GM12878 (cell line): Measurements from ENCODE around the gene TUBB4B. TPM values are rescaled to one million over a fixed set of nuclear protein-coding genes. Genes with fewer than 3 reads are reported as not detected.

Experiments used
- ATAC-seq: fragments of 200-7000 bp; cut with Tn5 transposase; 3 replicates; pipeline ENCODE4 v1.9.1; 2020; ENCODE audit warnings: mild to moderate bottlenecking, moderate library complexity
- BruUV-seq: library from RNA; stranded (reverse); fragments of 400-500 nt; replicated peaks from 2 replicates; lab custom pipeline; 2021; lab: Mats Ljungman, UMichigan
- CTCF ChIA-PET: fragments of 300-600 bp; sonication (Branson Sonifier 250); formaldehyde crosslinking; extraction: SDS; loops from one replicate; lab custom pipeline; 2021; ENCODE audit warnings: inconsistent platforms; lab: Yijun Ruan, JAX
- POLR2A ChIA-PET: fragments of 350-600 bp; formaldehyde crosslinking; extraction: SDS; loops from one replicate; lab custom pipeline; 2021; ENCODE audit warnings: inconsistent platforms; lab: Charles Lee
- RAD21 ChIA-PET: fragments of 300-600 bp; sonication (Branson Sonifier 250); formaldehyde crosslinking; loops from one replicate; lab custom pipeline; 2023; ENCODE audit warnings: antibody characterized with exemption; ENCODE audit not compliant: unreplicated experiment; lab: Charles Lee
- SMC1A ChIA-PET: fragments of 300-600 bp; sonication (Branson Sonifier 250); formaldehyde crosslinking; loops from one replicate; lab custom pipeline; 2023; ENCODE audit not compliant: unreplicated experiment, uncharacterized antibody; lab: Charles Lee
- DNase-seq: peaks from one replicate; pipeline ENCODE4 v3.0.0-alpha.2; 2011; ENCODE audit warnings: low read depth, low spot score
- FAIRE-seq: peaks from 3 replicates; lab custom pipeline; 2011; peaks lifted over from hg19 to GRCh38; lab: Jason Lieb, UNC
- H2AFZ ChIP-seq: 2 replicates; pipeline ENCODE4 v1.6.0; 2011; ENCODE audit warnings: low read depth, low read length, control low read depth; ENCODE audit not compliant: control insufficient read depth
- H3K27ac ChIP-seq: 2 replicates; pipeline ENCODE4 v1.5.1; 2011; ENCODE audit warnings: control low read depth; ENCODE audit not compliant: control insufficient read depth, insufficient read depth
- H3K27me3 ChIP-seq, 2 experiments: replicated peaks in 1 of 2; 2 replicates each; pipeline versions ENCODE4 v1.6.0 to v1.6.1; 2011; ENCODE audit warnings: low read length in 1 of 2; ENCODE audit not compliant: control insufficient read depth in 2 of 2, insufficient read depth in 2 of 2
- H3K36me3 ChIP-seq, 2 experiments: 2 replicates each; pipeline ENCODE4 v1.5.1; 2011; ENCODE audit warnings: low read length in 1 of 2; ENCODE audit not compliant: control insufficient read depth in 2 of 2, insufficient read depth in 2 of 2
- H3K4me1 ChIP-seq: 2 replicates; pipeline ENCODE4 v1.6.1; 2011; ENCODE audit warnings: mild to moderate bottlenecking, low read length, moderate library complexity, mixed read lengths; ENCODE audit not compliant: control insufficient read depth, insufficient read depth
- H3K4me2 ChIP-seq: 2 replicates; pipeline ENCODE4 v1.6.0; 2011; ENCODE audit warnings: control low read depth; ENCODE audit not compliant: control insufficient read depth, insufficient read depth
- H3K4me3 ChIP-seq: fragments of 200-600 bp; sonication (generic); 2 replicates; pipeline ENCODE4 v1.5.1; 2016
- H3K79me2 ChIP-seq: 2 replicates; pipeline ENCODE4 v1.6.0; 2011; ENCODE audit warnings: low read length; ENCODE audit not compliant: control insufficient read depth, insufficient read depth
- H3K9ac ChIP-seq: 2 replicates; pipeline ENCODE4 v1.8.0; 2011; ENCODE audit warnings: low read length, control low read depth, mixed read lengths; ENCODE audit not compliant: control insufficient read depth, insufficient read depth
- H3K9me3 ChIP-seq: replicated peaks from 3 replicates; pipeline ENCODE4 v1.5.1; 2011; ENCODE audit warnings: mild to moderate bottlenecking, low read length; ENCODE audit not compliant: control insufficient read depth, insufficient read depth
- H4K20me1 ChIP-seq: 2 replicates; pipeline ENCODE4 v1.6.0; 2011; ENCODE audit not compliant: control insufficient read depth, insufficient read depth
- HDAC6 ChIP-seq: fragments of 200-600 bp; sonication (generic); IDR thresholded peaks from one replicate; pipeline ENCODE4 v1.8.0; 2017; ENCODE audit warnings: antibody characterized with exemption; ENCODE audit not compliant: unreplicated experiment
- PAX5 ChIP-seq: IDR thresholded peaks from 2 replicates; pipeline ENCODE4 v1.6.1; 2011; ENCODE audit warnings: low read depth, low read length, borderline replicate concordance
- RAD51 ChIP-seq: fragments of 450-650 bp; IDR thresholded peaks from 2 replicates; pipeline ENCODE4 v1.6.1; 2016; ENCODE audit warnings: moderate library complexity, mild to moderate bottlenecking, inconsistent platforms
- WGBS: methylation state at CpG from one replicate; pipeline ENCODE4 v1.1.6; 2016; ENCODE audit warnings: low lambda C conversion rate; ENCODE audit not compliant: insufficient replicate concordance, insufficient coverage; ENCODE audit errors: missing lambda C conversion rate; 5-methylcytosine and 5-hydroxymethylcytosine counted together
- in situ Hi-C: fragments of 300-500 bp; cut with MboI; formaldehyde crosslinking; loops from 9 replicates; pipeline ENCODE4 v1.14.3; 2018; ENCODE audit warnings: mixed read lengths
- intact Hi-C: fragments of 100-400 bp; cut with micrococcal nuclease; formaldehyde crosslinking; loops from one replicate; pipeline ENCODE4 v1.14.2; 2022; ENCODE audit not compliant: unreplicated experiment
- polyA plus RNA-seq, 11 experiments: library from polyadenylated mRNA; depleted of rRNA in 4 of 11; unstranded in 6 of 11; stranded (reverse) in 5 of 11; fragments of >200 nt; fragmentation: Nextera tagmentation in 4 of 11; fragmentation: Illumina TruSeq in 1 of 11; extraction: Ambion mirVana in 4 of 11; extraction: Trizol in 1 of 11; gene quantifications; 1 replicate in 1 of 11; 2 replicates in 10 of 11; pipeline versions ENCODE4 v1.2.1 to v1.2.3, GENCODE V29; 2011 to 2016; ENCODE audit warnings: inconsistent platforms in 2 of 11, missing spikeins in 2 of 11, low read depth in 1 of 11
- total RNA-seq, 4 experiments: library from RNA; depleted of rRNA in 3 of 4; stranded (reverse); fragments of >200 nt in 3 of 4; fragmentation: Illumina TruSeq in 1 of 4; extraction: Trizol in 1 of 4; gene quantifications; 2 replicates each; pipeline versions ENCODE4 v1.2.1 to v1.2.3, GENCODE V29; 2013 to 2021
- TF ChIP-seq, protein P1 (sequence below): fragments of 450-650 bp; IDR thresholded peaks from 2 replicates; pipeline ENCODE4 v1.6.1; 2016; ENCODE audit warnings: mild to moderate bottlenecking, moderate library complexity, borderline replicate concordance
- TF ChIP-seq, protein P2 (sequence below): fragments of 450-650 bp; IDR thresholded peaks from 2 replicates; pipeline ENCODE4 v1.6.1; 2017; ENCODE audit warnings: mild to moderate bottlenecking, low read depth, inconsistent platforms; ENCODE audit not compliant: poor library complexity, severe bottlenecking
- TF ChIP-seq, protein P3 (sequence below): IDR thresholded peaks from 2 replicates; pipeline ENCODE4 v1.6.1; 2011; ENCODE audit warnings: borderline replicate concordance, low read depth, mild to moderate bottlenecking, moderate library complexity, low read length; ENCODE audit not compliant: insufficient read depth, poor library complexity, severe bottlenecking

TUBB4B gene
- total and polyA plus RNA-seq, 10 of the 15 experiments (the other 5 are each of a cell fraction or from before 2014, with no cell fraction given): 23.0 to 532 (median 254) TPM

DNA sequence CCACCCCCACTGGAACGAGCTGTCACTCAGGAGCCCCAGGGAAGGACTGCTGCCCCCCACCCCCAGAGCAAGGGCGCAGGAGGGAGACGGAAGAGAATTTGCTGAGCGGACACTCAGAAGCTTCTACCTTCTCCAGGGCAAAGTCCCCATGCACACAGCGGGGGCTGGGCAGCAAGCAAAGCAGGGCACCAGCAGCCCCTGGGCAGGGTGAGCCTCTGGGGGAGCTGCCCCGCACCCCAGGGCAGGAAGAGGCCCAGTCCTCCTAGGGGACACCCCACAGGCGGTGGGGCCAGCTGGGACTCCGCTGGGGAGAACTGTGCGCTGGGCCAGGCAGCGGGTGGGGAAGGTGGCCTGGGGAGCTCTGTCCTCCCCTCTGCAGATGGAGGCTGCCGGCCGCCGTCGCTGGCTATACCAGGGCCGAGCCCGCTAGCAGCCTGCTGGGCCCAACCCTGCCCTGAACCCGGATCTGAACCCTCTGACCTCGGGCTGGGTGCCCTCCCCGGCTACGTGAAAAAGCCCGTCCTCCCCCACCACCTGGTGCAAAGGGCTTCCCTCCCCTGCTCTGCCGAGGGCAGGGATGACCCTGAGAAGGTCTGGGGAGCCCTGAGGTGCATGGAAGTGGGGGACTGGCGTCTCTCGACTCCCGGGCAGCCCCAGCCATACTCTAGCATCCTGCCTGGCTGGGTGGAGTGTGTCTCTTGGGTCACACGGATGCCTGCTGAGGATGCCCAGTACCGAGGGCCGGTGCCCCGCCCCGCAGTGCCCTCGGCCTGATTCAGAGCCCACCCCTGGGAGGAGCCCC, 11.0 kb upstream of the TUBB4B start (continued):
- TF ChIP-seq, protein P1, sequence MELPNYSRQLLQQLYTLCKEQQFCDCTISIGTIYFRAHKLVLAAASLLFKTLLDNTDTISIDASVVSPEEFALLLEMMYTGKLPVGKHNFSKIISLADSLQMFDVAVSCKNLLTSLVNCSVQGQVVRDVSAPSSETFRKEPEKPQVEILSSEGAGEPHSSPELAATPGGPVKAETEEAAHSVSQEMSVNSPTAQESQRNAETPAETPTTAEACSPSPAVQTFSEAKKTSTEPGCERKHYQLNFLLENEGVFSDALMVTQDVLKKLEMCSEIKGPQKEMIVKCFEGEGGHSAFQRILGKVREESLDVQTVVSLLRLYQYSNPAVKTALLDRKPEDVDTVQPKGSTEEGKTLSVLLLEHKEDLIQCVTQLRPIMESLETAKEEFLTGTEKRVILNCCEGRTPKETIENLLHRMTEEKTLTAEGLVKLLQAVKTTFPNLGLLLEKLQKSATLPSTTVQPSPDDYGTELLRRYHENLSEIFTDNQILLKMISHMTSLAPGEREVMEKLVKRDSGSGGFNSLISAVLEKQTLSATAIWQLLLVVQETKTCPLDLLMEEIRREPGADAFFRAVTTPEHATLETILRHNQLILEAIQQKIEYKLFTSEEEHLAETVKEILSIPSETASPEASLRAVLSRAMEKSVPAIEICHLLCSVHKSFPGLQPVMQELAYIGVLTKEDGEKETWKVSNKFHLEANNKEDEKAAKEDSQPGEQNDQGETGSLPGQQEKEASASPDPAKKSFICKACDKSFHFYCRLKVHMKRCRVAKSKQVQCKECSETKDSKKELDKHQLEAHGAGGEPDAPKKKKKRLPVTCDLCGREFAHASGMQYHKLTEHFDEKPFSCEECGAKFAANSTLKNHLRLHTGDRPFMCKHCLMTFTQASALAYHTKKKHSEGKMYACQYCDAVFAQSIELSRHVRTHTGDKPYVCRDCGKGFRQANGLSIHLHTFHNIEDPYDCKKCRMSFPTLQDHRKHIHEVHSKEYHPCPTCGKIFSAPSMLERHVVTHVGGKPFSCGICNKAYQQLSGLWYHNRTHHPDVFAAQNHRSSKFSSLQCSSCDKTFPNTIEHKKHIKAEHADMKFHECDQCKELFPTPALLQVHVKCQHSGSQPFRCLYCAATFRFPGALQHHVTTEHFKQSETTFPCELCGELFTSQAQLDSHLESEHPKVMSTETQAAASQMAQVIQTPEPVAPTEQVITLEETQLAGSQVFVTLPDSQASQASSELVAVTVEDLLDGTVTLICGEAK: no peak
- TF ChIP-seq RAD51 (no peak), HDAC6 (no peak), PAX5 (no peak)

DNA sequence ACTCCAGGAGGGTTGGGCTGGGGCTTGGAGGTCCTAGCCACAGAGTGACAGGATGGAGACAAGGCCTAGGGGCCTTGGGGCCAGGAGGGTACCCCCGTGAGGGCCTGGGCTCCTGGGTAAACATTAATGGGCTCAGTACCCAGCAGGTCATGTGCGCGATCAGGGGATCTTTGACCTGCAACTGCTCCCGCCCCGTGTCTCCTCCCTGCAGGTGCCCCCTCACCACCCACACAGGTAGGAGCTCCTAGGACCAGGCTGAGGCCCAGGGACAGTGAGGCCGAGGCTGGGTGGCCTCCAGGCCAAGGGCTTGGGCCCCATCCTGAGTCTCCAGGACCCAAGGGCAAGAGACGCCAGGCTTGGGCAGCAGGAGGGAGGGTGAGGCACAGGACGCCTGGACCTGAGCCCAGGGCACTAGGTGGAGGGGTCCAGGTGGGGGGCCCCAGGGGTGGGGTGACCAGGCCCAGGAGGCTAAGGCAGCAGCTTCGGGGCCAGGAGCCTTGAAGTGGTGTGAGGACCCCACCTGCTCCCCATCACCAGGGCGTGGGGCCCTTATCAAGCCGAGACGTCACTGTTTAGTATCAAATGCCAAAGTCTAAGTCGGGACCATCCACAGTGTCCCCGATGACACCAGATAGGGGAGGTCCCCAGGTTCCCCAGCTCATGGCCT, 10.2 kb upstream of the TUBB4B start, which contains the start of gene SLC34A3:
SLC34A3 (plus strand) TSS at position 197 of the 667 bp plus-strand sequence. CDS start 802 bp downstream, outside the sequence.
- Histone ChIP-seq H4K20me1 (no peaks in the 10 kb centered on the region), H3K4me3 (no peak within 1 kb of the TSS), H3K4me1 (peaks cover 2% of the 10 kb centered on the region; the same call in 1 of the 2 replicates), H3K9me3 (no peaks in the 10 kb centered on the region), H3K36me3 (no peaks in the 10 kb centered on the region), H2AFZ (no peak within 1 kb of the TSS), H3K27ac (no peak within 1 kb of the TSS), H3K79me2 (no peaks in the 10 kb centered on the region), H3K27me3 (no peaks in the 10 kb centered on the region), H3K9ac (no peak within 1 kb of the TSS), H3K4me2 (no peak within 1 kb of the TSS)
- FAIRE-seq: no peak
- ChIA-PET POLR2A (interaction anchor here (1.2 kb wide), 1 partner anchor 10 kb away, joined by 3 read pairs; the partner anchor contains the start of gene TUBB4B), CTCF (interaction anchor here (1.2 kb wide), 1 partner anchor 111 kb away, joined by 4 read pairs; no protein-coding TSS in a partner anchor), SMC1A (no interaction called here), RAD21 (no interaction called here)
- intact Hi-C loops (no loop called here), in situ Hi-C loops (no loop called here)
- no peak for ATAC-seq
- 21% methylated on average over 14 of the region's 14 CpGs for WGBS
- no TSS peak for BruUV-seq
- TF ChIP-seq, protein P2, sequence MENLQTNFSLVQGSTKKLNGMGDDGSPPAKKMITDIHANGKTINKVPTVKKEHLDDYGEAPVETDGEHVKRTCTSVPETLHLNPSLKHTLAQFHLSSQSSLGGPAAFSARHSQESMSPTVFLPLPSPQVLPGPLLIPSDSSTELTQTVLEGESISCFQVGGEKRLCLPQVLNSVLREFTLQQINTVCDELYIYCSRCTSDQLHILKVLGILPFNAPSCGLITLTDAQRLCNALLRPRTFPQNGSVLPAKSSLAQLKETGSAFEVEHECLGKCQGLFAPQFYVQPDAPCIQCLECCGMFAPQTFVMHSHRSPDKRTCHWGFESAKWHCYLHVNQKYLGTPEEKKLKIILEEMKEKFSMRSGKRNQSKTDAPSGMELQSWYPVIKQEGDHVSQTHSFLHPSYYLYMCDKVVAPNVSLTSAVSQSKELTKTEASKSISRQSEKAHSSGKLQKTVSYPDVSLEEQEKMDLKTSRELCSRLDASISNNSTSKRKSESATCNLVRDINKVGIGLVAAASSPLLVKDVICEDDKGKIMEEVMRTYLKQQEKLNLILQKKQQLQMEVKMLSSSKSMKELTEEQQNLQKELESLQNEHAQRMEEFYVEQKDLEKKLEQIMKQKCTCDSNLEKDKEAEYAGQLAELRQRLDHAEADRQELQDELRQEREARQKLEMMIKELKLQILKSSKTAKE: no peak
- TF ChIP-seq, protein P3, sequence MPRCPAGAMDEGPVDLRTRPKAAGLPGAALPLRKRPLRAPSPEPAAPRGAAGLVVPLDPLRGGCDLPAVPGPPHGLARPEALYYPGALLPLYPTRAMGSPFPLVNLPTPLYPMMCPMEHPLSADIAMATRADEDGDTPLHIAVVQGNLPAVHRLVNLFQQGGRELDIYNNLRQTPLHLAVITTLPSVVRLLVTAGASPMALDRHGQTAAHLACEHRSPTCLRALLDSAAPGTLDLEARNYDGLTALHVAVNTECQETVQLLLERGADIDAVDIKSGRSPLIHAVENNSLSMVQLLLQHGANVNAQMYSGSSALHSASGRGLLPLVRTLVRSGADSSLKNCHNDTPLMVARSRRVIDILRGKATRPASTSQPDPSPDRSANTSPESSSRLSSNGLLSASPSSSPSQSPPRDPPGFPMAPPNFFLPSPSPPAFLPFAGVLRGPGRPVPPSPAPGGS: no peak
- no peak for DNase-seq
